ENCODE measurements around the gene DIP2B.

- TF ChIP-seq HDAC2 (CRISPR knock-in tag; IDR thresholded peaks at IDR 0.05) (no peak), ZNF749 (CRISPR knock-in tag; IDR thresholded peaks at IDR 0.05; ENCODE audit: borderline replicate concordance) (no peak)
Observed at GRCh38 chr12:50562520-50563433, 58.0 kb downstream of the DIP2B start.
